RWPE1 (cell line): ENCODE results near the gene TBX18.

Experiments
- CTCF ChIA-PET: fragments of 350-600 bp; sonication (Branson Sonifier 250); formaldehyde crosslinking; extraction: SDS; loops from one replicate; lab custom pipeline; 2021; lab: Yijun Ruan, JAX
- POLR2A ChIA-PET: fragments of 400-600 bp; formaldehyde crosslinking; extraction: SDS; loops from one replicate; lab custom pipeline; 2020; ENCODE audit warnings: antibody characterized with exemption; ENCODE audit not compliant: low non-redundant PET; lab: Yijun Ruan, JAX
- DNase-seq: peaks from one replicate; pipeline ENCODE4 v3.0.0; 2012; ENCODE audit warnings: low spot score
- H3K27ac ChIP-seq: fragments of 450-650 bp; 2 replicates; pipeline ENCODE4 v1.5.1; 2017
- CTCF ChIP-seq: fragments of 450-650 bp; conservative IDR thresholded peaks from 2 replicates; pipeline ENCODE4 v1.5.1; 2017; ENCODE audit warnings: low read depth, mild to moderate bottlenecking

TBX18 gene

GRCh38 chr6:84771756-84772356 is 7.5 kb upstream of the TBX18 start:
- no peak for DNase-seq
- CTCF ChIA-PET, result interaction anchor here (0.6 to 0.8 kb wide), 3 partner anchors 303 to 763 kb away, joined by 6 to 9 read pairs (median 9); no protein-coding TSS in a partner anchor
- no peak overlapping the region for H3K27ac ChIP-seq
- POLR2A ChIA-PET, result no interaction called here
- TF ChIP-seq CTCF, result no peak

- H3K27ac ChIP-seq, result no peak overlapping the region
- CTCF ChIA-PET, result interaction anchor here (0.6 kb wide), 1 partner anchor 566 kb away, joined by 3 read pairs; no protein-coding TSS in a partner anchor
- no peak for DNase-seq
- POLR2A ChIA-PET, result no interaction called here
- no peak for TF ChIP-seq CTCF
Observed at GRCh38 chr6:84771125-84771755, 6.8 kb upstream of the TBX18 start.

GRCh38 chr6:84770521-84770920 is 6.1 kb upstream of the TBX18 start:
- POLR2A ChIA-PET, result no interaction called here
- CTCF ChIA-PET, result no interaction called here
- no peak overlapping the region for H3K27ac ChIP-seq

GRCh38 chr6:84769306-84769705 is 4.9 kb upstream of the TBX18 start:
- POLR2A ChIA-PET, result no interaction called here

More at GRCh38 chr6:84770521-84770920, 6.1 kb upstream of the TBX18 start:
- no peak for TF ChIP-seq CTCF
- no peak for DNase-seq

GRCh38 chr6:84768442-84769174 is 4.2 kb upstream of the TBX18 start:
- DNase-seq, result no peak
- no peak for TF ChIP-seq CTCF
- no peak overlapping the region for H3K27ac ChIP-seq
- ChIA-PET CTCF (interaction anchor here (0.5 kb wide), 1 partner anchor 755 kb away, joined by 3 read pairs; no protein-coding TSS in a partner anchor), POLR2A (no interaction called here)

More at GRCh38 chr6:84769306-84769705, 4.9 kb upstream of the TBX18 start:
- no peak overlapping the region for H3K27ac ChIP-seq
- TF ChIP-seq CTCF, result no peak
- no peak for DNase-seq
- CTCF ChIA-PET, result interaction anchor here (0.5 to 0.7 kb wide), 3 partner anchors 344 to 755 kb away, joined by 3 to 7 read pairs (median 3); no protein-coding TSS in a partner anchor

- ChIA-PET POLR2A (no interaction called here), CTCF (no interaction called here)
- H3K27ac ChIP-seq, result no peak overlapping the region
- no peak for DNase-seq
- TF ChIP-seq CTCF, result no peak
Observed at GRCh38 chr6:84767526-84768201, 3.3 kb upstream of the TBX18 start.
